NOMO-1 (cell line): ENCODE results near the gene GPR89B.
A peak's percentile ranks its signal among the peaks of the same experiment; 100 is the strongest.
"Not testable (repeated sequence)": the region's sequence is repeated elsewhere in the genome, so short reads cannot be mapped to it uniquely, and the experiment has no call there.

Experiments
- DNase-seq, 2 experiments: peaks; one replicate each; lab custom pipeline; 2025; ENCODE audit not compliant: unreplicated experiment in 2 of 2; lab: John Stamatoyannopoulos, UW

The GPR89B gene

GRCh38 chr1:148027004-148027403 lies 98.8 kb downstream of the GPR89B start:
- DNase-seq, result not testable (repeated sequence)

- DNase-seq, result not testable (repeated sequence)
These were observed 104.0 kb downstream of the GPR89B start for GRCh38 chr1:148032247-148032646.

- not testable (repeated sequence) for DNase-seq
These were observed 104.5 kb downstream of the GPR89B start for GRCh38 chr1:148032690-148033089.

GRCh38 chr1:148033147-148033546 lies 104.9 kb downstream of the GPR89B start:
- DNase-seq, result not testable (repeated sequence)

GRCh38 chr1:148037850-148038461 lies 109.7 kb downstream of the GPR89B start:
- DNase-seq, result not testable (repeated sequence)

- peak; percentile 70 to 75 for DNase-seq
These were observed 110.5 kb downstream of the GPR89B start for GRCh38 chr1:148038462-148039333.
